GM21717 (cell line): ENCODE results near the gene GALNT8.
"Not testable (repeated sequence)": the region's sequence is repeated elsewhere in the genome, so short reads cannot be mapped to it uniquely, and the experiment has no call there.

Experiments
- ATAC-seq: cut with Tn5 transposase; IDR thresholded peaks from one replicate; pipeline ENCODE4 v1.9.1; 2021; ENCODE audit warnings: mild to moderate bottlenecking, moderate library complexity; ENCODE audit not compliant: unreplicated experiment

Gene GALNT8

DNA sequence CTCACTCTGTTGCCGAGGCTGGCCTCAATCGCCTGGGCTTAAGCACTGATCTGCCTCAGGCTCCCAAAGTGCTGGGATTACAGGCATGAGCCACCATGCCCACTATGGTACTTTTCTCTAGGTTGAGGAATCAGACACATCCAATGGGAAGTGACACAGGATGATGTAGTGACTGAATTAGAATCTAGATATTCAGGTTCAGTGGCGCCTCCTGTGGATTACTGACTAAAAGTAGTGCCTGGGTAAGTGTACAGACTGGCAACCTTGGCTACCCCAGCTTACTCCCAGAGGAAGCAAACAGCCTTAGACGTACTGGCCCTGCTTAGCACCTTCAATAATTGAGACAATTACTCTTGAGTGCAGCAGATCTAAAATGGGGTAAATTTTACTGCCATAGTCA, 22.8 kb downstream of the GALNT8 start:
- ATAC-seq = no peak

DNA sequence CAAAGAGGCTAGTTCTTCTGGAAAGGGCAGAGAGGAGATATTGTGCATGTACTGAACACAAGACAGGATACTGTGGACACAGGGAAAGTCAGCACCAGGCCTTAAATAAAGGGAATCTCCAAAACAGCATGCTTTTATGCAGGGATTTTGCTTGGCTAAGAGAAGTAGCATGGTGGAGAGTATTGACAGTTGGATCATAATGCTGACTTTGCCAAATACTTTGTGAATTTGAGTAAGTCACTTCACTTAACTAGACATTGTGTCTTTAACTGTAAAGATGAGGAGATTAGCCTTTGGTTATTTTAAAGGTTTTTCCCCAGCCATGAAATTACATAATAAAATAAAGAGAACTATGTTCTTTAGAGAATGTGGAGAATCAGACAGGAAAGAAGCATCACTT, 24.5 kb downstream of the GALNT8 start:
- ATAC-seq = no peak

DNA sequence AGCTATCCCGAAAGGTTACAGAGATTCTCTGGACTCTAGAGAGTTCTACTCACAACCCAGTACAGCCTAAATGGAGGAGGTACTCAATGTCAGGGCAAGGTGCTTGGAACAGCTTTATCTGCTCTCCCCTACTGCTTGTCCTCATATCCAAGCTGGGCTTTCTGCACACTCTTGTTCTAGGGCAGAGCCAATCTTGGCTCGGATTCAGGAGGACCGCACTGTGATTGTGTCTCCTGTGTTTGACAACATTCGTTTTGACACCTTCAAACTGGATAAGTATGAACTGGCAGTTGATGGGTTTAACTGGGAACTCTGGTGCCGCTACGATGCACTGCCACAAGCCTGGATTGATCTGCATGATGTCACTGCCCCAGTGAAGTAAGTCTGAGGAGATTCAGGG, 25.0 kb downstream of the GALNT8 start:
- ATAC-seq = no peak

GRCh38 chr12:4751654-4752053, 31.5 kb downstream of the GALNT8 start:
- ATAC-seq = not testable (repeated sequence)

DNA sequence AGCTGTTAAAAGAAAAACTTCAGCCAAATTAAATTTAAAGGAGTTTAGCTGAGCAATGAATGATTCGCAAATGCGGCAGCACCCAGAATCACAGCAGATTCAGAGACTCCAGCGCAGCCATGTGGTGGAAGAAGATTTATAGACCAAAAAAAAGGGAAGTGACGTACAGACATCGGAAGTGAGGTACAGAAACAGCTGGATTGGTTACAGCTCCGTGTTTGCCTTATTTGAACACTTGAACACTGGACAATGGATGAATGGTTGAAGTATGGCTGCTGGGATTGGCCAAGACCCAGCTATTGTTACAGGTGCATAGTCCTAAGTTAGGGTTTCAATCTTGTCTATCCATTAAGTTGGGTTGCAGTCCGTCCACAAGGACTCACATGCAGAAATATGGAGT, 42.6 kb downstream of the GALNT8 start:
- ATAC-seq = no peak

GRCh38 chr12:4763549-4763948, 43.3 kb downstream of the GALNT8 start:
- ATAC-seq = no peak

DNA sequence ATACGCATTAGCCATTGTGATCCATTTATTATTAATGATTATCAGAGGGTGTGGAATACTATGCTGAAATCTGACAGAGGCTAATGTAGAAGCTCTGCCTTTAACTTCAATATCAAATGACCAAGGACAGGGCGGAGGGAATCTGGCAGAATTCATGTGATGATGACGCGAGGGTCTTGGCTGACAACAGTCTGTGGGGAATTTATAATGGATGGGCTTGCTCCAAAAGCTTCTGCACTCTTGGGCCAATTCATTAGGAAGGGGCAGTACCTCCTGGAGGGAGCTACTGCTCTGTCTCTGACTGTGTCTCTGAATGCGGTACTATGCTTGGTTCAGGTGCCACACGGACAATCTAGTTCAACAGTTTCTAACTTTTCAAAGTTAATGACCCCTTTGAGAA, 46.2 kb downstream of the GALNT8 start:
- no peak for ATAC-seq

DNA sequence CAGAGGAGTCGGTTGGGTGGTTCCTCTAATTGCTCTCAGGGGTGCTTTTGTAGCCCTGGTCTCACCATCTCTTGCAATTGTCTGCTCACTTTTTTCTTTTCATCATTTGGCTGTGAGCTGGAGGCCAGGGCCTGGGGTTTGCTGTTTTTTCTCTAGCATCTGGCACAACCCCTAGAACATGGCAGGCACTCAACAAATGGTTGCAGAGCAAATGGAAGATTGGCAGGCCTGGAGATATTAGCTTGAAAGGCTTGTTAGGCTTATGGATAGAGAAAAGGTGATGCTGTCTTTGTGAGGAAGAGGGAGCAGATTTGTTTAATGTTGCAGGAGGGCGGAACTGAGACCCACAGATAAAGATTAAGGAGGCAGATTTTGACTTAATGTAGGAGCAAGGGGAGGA, 47.0 kb downstream of the GALNT8 start:
- ATAC-seq = no peak

DNA sequence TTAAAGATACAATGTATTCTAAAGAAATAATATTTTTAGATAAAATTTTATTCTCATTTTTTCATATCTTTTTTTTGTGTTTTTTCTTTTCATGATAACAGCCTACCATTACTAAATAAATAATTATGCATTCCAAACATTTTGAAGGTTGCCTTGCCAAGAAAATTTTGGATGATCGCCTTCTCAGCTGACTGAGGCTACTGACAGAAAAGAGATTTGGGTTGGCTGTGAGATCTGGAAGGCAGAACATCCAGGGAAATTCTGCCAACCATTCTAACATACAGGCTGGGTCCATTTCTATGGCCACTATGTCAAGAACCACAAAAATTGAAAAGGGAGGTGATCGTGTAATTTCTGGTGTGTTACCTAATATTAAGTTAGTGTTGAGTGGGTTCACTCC, 48.1 kb downstream of the GALNT8 start:
- no peak for ATAC-seq

GRCh38 chr12:4769073-4769472, 48.9 kb downstream of the GALNT8 start:
- ATAC-seq = no peak

DNA sequence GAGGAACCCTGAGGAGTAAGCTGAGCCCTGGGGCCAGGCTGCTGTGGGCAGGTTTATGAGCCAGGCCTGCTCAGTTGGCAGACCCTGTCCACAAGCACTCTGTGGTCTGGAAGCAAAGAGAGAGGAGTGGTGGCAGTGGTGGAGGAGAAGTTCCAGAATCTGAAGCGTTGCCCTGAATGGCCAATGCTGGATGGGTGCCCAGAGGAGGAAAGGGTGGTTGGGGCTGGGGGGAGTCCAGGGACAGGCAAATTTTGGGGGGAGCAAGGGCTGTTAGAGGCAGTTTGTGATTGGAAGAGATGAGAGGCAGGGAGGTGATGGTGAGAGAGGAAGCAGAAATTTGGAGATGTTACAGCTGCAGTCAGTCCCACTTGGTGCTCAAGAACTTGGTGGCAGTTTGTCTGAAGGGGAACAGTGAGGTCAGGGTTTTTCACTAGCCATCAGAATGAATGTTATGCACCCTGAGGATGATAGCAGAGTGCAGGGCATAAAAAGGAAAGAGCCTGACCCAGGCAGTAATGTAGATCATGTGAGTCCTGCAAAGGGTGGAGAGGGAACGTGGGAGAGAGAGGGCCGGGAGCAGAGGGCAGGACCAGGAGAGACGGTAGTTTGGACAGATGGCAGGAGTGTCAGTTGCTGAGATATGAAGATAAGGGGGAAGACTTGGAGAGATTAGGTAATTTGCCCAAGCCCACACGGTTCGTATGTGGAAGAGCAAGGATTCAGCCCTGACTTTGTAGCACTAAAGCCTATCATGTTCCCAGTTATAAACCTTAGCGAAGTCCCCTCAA, 51.2 kb downstream of the GALNT8 start:
- ATAC-seq = no peak

- no peak for ATAC-seq
These were observed 51.9 kb downstream of the GALNT8 start for GRCh38 chr12:4771960-4772566.

DNA sequence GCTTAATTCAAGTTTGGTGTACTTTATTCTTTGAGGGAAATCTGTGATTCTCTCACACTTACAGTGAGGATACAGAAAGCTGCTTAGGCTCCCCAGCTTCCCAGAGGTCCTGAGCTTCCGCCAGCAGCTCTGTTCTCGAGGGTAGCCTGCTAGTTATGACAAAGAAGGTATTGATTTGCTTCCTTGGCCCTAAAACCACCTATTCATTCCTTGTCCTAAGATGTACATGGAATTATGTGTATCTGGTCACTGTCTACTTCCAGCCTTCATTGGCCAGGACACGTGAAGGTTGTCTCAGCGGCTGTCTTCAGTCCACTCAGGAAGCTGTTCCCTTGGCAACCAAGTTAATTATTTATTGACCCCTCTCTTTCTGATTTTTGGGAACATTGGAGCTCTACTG, 55.7 kb downstream of the GALNT8 start:
- ATAC-seq = no peak

GRCh38 chr12:4779749-4780148, 59.5 kb downstream of the GALNT8 start:
- ATAC-seq = no peak

- no peak for ATAC-seq
These were observed 60.7 kb downstream of the GALNT8 start for GRCh38 chr12:4780641-4781611.

DNA sequence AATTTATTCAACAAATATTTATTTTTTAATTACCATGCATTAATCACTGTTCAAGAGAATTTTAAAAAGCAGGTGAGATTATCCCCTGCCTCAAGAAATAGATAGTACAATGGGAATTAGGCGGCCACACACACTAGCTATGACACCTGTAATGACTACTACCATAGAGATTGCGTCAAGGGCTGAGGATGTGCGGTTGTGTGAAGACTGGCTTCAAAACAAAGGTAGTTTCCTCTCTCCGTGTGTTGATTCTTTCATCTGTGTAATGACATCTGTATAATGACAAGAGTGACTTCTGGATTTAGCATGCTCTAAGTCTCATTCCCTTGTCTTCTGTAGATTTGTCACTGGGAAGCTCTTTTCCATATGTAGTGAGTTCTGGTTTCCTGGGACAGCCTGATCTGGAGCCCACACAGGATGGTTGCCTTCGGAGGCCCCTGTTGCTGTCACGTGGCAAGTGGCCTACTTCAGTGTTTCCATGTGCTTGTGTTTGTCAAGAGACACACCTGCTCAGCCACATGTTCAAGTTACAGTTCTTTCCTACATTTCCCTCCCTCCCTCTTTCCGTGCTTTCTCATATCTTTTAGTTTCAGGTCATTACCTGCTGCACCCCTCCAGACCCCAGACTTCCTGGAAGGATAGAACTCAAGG, 64.3 kb downstream of the GALNT8 start:
- ATAC-seq = no peak

- no peak for ATAC-seq
These were observed 66.6 kb downstream of the GALNT8 start for GRCh38 chr12:4786795-4787194.

GRCh38 chr12:4787965-4788364, 67.8 kb downstream of the GALNT8 start:
- ATAC-seq = no peak

DNA sequence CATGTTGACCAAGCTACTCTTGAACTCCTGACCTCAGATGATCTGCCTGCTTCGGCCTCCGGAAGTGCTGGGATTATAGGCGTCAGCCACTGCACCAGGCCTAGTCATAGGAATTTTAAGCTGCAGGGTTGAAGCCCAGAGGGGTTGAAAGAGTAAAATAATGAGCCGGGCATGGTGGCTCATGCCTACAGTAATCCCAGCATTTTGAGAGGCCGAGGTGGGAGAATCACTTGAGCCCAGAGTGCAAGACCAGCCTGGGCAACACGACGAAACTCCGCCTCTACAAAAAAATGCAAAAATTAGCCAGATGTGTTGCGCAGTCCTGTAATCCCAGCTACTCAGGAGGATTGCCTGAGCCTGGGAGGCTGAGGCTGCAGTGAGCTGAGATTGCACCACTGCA, 69.6 kb downstream of the GALNT8 start:
- no peak for ATAC-seq

DNA sequence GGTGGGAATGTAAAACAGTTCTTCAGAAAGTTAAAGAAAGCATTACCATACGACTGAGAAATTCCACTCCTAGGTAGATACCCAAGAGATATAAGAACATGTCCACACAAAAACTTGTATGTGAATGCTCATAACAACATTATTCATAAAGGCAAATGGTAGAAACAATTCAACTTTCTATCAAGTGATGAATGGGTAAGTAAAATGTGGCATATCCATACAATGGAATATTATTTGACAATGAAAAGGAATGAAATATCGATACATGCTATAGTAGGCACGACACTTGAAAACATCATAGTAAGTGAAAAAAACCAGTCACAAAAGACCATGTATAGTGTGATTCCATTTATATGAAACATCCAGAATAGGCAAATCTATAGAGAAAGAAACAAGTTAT, 71.3 kb downstream of the GALNT8 start:
- ATAC-seq = no peak

- no peak for ATAC-seq
These were observed 74.3 kb downstream of the GALNT8 start for GRCh38 chr12:4794491-4794890.
